GM21717 (cell line): Measurements from ENCODE around the gene FBXO48.
"Not testable (repeated sequence)": the region's sequence is repeated elsewhere in the genome, so short reads cannot be mapped to it uniquely, and the experiment has no call there.

Experiments used
- ATAC-seq: cut with Tn5 transposase; IDR thresholded peaks from one replicate; pipeline ENCODE4 v1.9.1; 2021; ENCODE audit warnings: mild to moderate bottlenecking, moderate library complexity; ENCODE audit not compliant: unreplicated experiment

FBXO48 gene

DNA sequence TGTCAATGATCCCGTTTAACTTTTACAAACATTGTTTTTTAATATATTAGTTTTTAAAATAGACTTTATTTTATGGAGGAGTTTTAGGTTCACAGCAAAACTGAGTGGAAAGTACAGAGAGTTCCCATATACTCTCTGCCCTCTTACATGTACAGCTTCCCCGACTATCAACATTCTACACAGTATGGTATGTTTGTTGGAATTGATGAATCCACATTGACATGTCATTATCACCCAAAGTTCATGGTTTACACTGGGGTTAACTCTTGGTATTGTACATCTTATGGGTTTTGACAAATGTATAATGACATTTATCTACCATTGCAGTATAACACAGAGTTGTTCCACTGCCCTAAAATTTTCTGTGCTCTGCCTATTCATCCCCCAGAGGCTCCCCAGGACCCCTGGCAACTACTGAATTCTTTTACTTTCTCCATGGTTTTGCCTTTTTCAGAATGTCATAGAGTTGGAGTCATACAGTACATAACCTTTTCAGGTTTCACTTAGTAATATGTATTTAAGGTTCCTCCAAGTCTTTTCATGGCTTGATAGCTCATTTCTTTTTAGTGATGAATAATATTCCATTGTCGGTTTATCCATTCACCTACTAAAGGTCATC lies 5.8 kb upstream of the FBXO48 start:
- ATAC-seq: no peak

DNA sequence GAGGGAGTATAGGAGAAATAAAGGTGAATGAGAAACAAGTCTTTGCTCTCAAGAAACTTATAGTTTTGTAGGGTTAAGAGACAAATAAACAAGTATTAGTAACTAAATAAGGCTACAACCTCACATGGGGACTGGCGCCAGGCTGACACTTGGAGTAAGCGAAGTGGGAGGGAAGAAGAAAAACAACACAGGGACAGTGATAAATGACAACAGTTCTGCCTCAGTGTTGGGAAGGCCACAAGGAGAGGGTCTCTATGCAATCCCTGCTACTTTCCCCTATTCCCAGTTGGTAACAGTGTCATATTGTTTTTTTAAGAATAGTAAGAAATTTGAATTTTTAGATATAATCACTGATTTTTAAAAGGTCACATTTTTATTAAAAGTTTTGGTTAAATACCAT lies 4.3 kb upstream of the FBXO48 start:
- ATAC-seq: no peak

DNA sequence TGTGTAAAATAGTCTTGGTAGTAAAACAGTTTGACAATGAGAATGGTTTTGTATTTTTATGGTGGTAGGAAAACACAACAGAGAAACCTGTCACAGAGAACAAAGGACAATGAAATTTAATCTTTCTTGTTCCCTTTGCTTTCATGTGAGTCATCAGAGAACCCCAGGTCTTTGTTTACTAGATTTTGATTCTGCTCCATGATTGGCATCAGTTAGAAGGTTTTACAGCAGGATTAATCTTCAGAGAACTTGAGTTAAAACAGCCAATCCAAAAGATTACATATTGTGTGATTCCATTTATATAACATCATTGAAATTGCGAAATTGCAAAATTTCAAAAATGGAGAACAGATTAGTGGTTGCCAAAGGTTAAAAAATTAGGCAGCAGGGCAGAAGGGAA lies 2.8 kb upstream of the FBXO48 start:
- no peak for ATAC-seq

DNA sequence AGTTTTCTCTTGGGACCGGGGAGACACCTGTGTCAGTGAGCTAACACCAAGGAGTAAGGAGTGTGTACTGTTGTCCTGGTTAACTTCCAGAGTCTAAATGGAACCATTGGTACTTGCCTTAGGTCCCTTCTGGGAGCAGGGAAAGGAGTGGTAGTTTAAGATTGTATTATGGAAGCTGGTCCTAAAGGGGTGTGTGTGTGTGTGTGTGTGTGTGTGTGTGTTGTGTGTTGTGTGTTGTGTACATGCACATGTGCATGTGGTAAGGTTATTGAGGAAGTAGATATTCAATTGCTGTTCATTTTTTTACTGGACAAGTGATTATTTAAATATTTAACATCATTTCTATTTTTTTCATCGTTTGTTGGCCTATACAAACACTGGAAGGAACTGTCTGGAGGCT lies 1.7 kb upstream of the FBXO48 start:
- ATAC-seq: no peak

DNA sequence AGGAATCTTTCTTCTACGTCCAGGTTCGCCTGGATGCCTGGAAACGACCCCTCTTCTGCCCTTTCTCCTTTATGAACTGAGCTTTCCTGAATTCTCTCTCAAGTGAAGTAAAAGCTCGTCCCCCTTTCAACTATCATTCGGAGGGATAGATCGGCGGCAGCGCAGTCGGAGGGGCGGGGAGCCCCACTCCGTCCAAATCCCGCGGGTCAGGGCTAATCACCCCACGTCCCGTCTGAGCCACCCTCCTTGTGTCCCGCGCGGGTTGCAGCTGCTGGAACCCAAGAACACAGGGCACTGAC lies 367 bp downstream of the FBXO48 start:
- peak; percentile 20 for ATAC-seq

DNA sequence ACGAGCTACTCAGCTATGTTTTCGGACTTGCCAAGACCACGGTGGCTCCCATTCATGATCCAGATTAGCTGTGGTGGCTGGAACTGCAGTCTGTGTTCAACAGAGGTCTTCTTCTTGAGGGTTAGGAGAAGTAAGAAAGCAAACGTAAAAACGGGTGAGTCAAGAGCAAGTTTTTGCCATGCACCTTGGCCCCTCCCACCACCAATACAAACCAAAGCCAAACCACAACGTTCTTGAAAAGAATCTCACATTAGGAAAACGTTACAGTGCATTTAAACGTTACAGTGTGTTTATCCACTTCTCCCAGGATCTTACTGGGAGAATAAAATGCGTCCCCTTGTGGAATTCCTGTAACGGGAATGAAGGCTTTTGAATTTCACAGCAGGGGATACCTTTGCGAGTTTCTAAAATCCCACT lies 725 bp downstream of the FBXO48 start:
- no peak for ATAC-seq

DNA sequence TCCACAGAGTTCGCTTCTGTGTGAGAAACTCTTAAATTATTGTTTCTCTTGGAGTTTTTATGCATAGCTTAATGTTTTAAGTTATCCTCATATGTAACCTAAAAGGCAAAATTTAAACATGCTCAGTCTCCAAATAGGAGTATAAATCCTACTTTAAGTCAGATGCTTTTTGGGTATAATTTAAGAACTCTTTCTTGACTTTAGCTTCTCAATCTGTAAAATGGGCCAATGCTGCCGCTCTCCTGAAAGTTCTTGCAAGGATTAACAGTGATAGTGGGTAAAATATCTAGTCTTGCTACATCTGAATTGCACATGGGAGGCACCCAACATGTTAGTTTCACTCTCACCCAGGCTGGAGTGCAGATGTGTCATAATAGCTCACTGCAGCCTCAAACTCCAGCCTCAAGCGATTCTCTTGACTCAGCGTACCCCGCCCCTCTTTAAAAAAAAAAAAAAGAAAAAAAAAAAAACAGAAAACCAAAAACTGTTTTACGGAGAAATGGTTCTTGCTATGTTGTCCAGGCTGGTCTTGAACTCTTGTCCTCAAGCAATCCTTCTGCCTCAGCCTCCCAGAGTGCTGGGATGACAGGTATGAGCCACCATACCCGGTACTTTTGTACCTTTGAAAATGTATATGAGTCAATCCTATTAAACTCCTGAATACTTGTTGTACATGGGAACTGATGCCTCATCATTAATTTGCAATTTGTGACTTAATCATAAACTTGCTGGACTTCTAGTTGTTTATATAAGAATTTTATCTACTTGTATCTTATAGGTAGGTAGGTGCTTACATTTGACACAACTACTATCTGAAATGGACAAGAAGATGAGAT lies 1.8 kb downstream of the FBXO48 start:
- ATAC-seq: no peak

DNA sequence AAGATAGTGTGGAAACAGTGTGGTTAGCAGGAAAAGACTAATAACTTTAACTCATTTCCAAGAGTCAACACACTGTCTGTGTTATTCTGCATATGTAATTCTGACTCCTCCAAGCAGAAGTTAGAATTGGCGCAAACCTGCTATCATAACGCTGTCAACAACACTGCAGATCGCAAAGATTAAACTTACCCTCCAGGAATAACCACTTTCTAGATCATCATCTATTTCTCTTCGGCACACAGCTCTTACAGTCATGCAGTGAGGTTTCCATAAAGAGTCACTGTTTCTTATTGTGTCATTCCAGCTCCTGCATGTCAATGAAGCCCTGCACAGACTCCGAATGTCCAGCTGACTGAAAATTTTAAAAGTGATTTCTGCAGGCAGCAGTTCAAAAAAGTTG lies 2.4 kb downstream of the FBXO48 start:
- ATAC-seq: no peak

DNA sequence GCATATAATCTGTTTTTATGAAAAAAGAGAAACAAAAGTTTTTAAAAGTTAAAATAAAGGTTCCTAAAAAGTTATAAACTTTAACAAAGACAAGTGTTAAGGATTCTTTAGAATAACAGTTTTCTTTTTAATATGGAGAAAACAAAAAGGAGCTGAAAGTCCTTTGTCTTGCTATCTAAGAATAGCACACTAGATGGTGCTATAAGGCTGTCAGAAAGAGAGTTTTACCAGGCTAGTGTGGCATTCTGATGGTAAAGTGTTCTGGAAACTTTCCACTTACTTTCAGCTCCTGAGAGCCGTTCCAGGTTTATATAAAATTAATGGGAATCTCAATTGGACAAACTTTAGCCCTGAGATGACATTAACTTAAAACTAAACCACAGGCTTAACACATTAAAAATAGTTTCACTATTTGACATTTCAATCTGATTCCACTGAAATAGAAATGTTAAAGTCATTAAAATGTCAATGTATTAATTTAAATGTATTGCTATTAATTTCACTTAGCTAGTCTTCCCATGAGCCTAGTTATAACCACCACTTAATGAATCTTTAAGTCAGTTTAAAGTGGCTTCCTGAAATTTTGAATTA lies 3.7 kb downstream of the FBXO48 start:
- no peak for ATAC-seq

DNA sequence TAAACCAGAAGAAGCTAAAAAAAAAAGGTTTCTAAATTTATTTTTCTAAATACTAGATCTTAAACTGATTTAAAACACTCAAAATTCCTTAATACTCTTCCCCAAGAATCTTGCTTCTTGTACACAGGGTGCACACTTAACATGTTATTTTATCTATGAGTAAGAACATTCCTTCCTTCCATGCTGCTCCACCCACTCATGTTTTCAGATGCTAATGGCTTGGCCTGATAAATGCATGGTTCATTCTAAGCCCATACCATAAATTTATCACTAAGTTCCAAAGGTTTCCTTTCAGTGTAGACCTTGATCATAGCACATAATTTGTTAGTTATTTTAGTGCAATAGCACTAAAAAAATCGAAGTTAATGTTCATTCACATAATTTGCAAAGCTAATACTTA lies 8.1 kb downstream of the FBXO48 start:
- ATAC-seq: no peak

DNA sequence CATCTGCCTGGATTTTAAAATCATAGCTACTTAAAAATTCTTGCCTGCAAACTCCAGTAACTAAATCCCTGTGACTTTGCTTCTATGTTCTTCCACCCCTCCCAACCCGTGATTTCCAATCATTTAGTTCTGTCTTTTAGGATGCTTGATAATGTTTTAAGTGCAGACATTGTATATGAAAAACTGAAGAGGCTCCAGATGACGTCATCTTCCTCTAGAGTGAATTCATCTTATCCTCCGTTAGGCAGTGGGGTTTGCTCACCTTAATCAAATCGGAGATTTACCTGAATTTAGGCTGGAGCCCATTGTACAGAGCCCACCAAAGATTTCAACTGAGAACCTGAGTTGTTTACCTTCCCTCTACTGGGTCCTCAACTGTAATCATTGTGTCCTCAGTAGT lies 10.9 kb downstream of the FBXO48 start:
- ATAC-seq: no peak

DNA sequence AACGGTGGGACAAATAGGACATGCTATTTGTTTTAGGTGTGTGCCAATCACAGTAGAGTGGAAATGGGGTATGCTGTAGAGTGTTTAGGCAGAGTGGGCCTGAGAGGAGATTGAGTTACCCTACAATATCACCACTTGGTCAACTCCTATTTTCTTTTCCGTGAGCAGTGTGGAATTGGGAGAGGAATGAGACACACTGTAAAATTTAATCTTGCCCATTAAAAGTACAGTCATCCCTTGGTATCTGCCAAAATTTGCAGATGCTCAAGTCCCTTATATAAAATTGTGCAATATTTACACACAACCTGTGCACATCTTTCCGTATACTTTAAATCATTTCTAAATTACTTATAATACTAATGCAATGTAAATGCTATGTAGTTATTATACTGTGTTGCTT lies 12.4 kb downstream of the FBXO48 start:
- ATAC-seq: no peak

DNA sequence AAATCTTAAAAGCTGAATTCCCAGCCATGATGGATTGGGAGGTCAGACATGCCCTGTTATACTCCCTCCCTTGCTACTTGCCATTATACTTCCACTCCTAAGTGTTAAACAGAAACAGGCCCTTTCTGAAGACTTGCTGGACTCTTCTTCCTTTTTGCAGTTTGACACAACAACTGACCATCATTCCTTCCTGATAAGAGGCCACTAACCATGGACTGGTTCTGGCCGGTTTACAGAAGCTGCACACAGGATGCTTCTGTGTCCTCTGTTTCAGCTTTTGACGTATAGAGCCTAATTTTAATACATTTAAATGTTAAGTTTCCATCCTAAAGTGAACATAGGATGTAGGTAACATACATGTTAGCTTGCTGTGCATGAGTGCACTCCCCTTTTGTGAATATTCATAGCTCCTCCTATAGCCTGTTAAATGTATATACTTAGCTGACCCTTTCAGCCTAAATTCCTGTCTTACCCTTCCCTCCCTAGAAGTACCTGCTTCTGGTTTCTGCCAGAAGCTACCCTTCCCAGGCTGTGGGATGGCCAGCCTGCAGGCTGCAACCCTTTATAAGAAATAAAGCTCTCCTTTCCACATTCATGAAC lies 13.2 kb downstream of the FBXO48 start:
- no peak for ATAC-seq

DNA sequence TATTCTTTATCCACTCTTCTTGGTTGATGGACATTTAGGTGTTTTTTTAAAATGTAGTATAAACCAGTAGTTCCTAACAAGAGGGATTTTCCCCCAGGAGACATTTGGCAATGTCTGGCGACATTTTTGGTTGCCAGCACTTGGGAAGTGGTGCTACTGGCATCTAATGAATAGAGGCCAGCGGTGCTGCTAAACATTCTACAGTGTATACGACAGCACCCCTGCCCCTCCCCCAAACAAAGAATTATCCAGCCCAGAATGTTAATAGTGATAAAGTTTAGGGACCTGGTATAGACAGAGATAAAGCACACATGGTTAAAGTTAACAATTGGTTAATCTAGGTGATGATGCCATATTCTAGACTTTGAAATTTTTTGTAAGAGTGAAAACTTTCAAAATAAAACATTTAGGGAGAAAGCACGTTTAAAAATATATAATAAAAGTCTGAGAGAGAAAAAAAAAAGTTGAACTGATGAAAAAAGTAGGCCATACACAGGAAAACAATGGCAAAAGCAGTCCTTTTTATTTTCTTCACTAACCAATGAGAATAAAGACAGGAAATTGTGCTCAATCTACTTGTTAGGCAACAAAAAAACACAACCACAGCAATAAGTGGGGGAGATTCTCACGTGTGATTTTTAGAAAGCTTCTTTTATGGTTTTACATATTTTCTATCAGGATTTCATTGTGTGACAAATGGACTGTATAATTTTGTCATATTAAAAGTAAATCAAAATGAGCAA lies 14.8 kb downstream of the FBXO48 start:
- no peak for ATAC-seq

DNA sequence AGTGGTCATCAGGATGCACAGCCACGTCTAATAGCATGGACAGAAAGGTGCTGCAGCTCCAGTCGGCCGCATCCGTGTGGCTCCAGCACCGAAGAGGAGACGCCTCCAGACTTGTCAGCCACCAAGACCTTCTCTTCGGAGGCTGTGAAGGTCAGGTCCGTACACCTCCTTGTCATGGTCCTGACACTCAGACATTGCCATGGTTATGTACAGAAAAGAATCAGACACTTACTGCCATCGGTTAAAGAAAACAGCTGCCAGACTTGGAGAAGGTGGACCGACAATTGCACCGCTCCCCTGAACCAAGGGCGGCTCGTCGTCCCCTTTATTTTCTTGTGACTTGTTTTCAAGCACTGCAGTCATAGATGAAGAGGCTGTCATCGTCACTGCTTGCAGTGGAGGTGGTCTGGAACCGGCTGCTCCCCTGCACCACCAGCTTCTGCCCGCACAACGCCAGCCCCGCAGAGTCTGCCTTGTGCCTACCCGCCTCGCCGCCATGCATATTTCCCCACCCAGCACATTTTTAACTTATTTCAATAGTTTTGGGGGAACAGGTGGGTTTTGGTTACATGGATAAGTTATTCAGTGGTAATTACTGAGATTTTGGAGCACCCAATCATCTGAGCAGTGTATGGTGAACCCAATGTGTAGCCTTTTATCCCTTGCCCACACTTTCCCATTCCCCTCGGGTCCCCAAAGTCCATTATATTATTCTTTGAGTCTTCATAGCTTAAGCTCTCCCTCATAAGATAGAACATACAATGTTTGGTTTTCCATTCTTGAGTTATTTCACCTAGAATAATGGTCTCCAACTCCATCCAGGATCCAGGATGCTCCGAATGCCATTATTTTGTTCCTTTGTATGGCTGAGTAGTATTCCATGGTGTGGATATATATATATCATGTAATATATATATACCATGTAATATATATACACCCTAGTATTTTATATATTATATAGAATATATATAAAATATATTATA lies 18.1 kb downstream of the FBXO48 start:
- no peak for ATAC-seq

DNA sequence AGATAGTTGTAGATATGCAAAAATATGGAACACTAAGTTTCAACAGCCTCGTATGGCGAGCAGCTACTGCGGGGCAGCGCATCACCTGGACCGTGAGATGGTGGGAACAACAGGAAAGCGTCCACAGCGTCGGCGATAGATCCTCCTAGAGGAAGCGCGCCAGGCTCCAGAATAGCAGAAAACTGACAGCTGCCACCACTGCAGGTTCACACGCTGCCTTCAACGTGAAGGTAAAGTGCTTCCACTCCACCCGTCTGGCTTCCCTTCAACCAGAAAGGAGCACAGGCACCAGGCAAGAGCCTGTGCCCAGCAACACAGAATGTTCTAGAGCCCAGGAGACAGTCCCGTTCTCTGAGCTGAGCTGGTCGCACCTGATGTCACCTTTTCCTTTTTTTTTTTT lies 20.0 kb downstream of the FBXO48 start:
- ATAC-seq: no peak

DNA sequence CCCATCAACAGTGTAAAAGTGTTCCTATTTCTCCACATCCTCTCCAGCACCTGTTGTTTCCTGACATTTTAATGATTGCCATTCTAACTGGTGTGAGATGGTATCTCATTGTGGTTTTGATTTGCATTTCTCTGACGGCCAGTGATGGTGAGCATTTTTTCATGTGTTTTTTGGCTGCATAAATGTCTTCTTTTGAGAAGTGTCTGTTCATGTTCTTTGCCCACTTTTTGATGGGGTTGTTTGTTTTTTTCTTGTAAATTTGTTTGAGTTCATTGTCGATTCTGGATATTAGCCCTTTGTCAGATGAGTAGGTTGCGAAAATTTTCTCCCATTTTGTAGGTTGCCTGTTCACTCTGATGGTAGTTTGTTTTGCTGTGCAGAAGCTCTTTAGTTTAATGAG lies 20.7 kb downstream of the FBXO48 start:
- not testable (repeated sequence) for ATAC-seq

DNA sequence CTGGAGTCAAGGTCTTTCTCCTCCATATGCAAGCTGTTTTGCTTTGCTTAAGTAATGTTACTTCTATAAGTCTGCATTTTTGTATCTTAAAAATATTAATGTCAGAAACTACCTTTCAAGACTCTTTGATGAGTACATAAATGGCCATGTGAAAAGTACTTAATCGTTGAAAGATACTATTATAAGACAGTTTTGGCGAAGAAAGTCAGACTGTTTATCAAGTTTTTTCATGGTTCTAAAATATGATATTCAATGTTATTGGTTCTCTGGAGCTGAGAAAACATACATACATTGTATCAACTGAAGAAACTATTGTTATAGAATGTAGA lies 25.1 kb downstream of the FBXO48 start:
- no peak for ATAC-seq

DNA sequence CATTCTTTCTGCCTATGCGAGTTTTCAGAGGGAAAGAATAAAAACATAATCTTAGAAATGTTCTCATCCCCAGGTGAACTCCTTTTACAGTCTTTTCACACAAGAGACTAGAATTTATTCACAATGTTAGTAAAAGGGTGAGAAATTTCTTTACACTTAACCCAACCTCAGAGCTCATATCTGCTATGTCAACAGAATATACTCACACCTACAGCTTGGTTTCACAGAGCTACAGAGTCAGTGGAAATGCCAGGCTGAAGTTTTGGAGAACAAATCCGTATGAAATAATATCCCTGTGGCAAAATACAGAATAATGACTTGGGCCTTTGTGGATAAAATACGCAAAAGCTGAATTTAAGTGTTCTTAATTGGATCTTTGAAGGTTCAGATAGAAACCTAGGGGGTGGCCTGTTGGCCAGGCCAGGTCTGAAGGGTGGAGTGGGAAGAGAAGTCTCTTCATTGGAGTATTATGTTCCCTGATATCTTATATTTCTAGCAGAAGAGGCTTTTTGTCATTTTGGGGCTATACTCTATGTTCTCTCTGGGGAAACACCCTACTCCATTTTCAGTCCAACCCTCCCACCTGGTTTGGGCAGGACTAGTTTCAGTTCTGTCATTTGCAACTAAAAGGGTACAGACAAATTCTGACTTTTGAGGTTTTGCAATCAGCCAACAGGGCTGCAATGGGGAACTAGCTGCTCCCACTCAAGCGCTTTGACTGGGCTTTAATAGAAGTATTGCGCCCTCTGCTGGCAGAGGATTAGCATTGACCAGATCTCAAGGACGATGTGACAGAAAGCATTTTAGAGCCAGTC lies 25.7 kb downstream of the FBXO48 start:
- ATAC-seq: peak; percentile 96
